ENCODE data around the gene UBE3C.

UBE3C gene

GRCh38 chr7:157255201-157255606 is 116.5 kb downstream of the UBE3C start:
- no peak for TF ChIP-seq CTCF (IDR thresholded peaks at IDR 0.05; ENCODE audit: borderline replicate concordance, insufficient read depth, low read depth, low read length)
- H3K4me3 ChIP-seq (ENCODE audit: low read depth, low read length), result no peak overlapping the region

GRCh38 chr7:157263156-157263555 is 124.4 kb downstream of the UBE3C start:
- no peak overlapping the region for H3K4me3 ChIP-seq (ENCODE audit: low read depth, low read length)
- TF ChIP-seq CTCF (IDR thresholded peaks at IDR 0.05; ENCODE audit: borderline replicate concordance, insufficient read depth, low read depth, low read length), result no peak

GRCh38 chr7:157265051-157265450 is 126.3 kb downstream of the UBE3C start:
- no peak for TF ChIP-seq CTCF (IDR thresholded peaks at IDR 0.05; ENCODE audit: borderline replicate concordance, insufficient read depth, low read depth, low read length)

GRCh38 chr7:157266272-157266671 is 127.5 kb downstream of the UBE3C start:
- no peak for TF ChIP-seq CTCF (IDR thresholded peaks at IDR 0.05; ENCODE audit: borderline replicate concordance, insufficient read depth, low read depth, low read length)
- H3K4me3 ChIP-seq (ENCODE audit: low read depth, low read length), result no peak overlapping the region

More at GRCh38 chr7:157265051-157265450, 126.3 kb downstream of the UBE3C start:
- no peak overlapping the region for H3K4me3 ChIP-seq (ENCODE audit: low read depth, low read length)

GRCh38 chr7:157267516-157267915 is 128.8 kb downstream of the UBE3C start:
- no peak for TF ChIP-seq CTCF (IDR thresholded peaks at IDR 0.05; ENCODE audit: borderline replicate concordance, insufficient read depth, low read depth, low read length)
- H3K4me3 ChIP-seq (ENCODE audit: low read depth, low read length), result no peak overlapping the region

GRCh38 chr7:157267956-157268355 is 129.2 kb downstream of the UBE3C start:
- H3K4me3 ChIP-seq (ENCODE audit: low read depth, low read length), result no peak overlapping the region
- TF ChIP-seq CTCF (IDR thresholded peaks at IDR 0.05; ENCODE audit: borderline replicate concordance, insufficient read depth, low read depth, low read length), result no peak

GRCh38 chr7:157268540-157268939 is 129.8 kb downstream of the UBE3C start:
- no peak for TF ChIP-seq CTCF (IDR thresholded peaks at IDR 0.05; ENCODE audit: borderline replicate concordance, insufficient read depth, low read depth, low read length)

More at GRCh38 chr7:157268540-157268939, 129.8 kb downstream of the UBE3C start:
- H3K4me3 ChIP-seq (ENCODE audit: low read depth, low read length), result no peak overlapping the region

All from GM12875 (cell line).